ENCODE results near the gene QSOX2.

The QSOX2 gene

DNA sequence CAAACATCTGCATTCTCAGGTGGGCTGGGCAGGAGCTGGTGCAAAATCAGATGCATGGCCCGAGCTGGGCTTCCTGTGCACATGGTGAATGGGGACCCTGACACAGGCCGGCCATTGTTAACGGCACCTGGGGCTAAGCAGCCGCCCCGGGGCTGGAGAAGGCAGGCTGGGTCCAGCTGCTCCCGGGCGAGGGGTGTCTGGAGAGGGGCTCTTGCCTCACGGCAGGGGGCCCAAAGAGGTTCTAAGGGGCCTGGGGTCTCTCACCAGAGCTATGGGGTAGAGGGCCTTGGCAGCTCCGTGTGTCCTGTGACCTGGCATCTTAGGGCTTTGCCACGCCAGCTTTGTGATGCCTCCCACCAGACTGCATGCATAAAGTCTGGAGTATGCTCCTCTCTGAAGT, 5.1 kb upstream of the QSOX2 start:
- no peak for DNase-seq

DNA sequence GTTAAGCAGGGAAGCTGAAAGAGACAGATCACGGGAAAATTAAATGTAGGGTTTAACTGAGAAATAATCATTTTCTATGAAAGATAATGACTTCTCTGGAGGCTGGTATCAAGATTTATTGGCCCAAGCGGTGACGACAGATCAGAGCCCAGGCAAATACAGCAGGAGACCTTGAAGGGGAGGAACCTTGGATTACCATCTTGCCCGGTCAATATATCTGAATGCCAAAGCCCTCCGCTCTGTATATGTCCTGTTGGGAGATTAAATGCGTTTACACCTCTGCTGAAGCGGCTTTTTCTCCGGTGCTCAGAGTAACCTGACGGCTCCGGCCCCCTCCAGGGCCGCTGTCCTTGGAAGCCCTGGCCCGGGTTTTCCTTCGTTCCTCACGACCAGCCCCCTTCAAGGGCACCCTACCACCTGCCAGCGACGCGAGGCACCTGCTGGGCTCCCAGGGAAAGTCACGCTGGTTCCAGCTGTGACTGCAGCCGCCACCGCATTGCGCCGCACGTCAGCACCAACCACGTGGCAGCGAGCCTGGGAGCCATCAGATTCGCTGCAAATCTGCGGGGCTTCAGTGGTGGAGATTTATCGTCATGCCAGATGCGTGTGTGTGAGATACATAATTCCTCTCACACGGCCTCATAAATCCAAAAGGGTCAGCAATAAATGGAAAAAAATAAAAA, 4.4 kb upstream of the QSOX2 start:
- DNase-seq: no peak

DNA sequence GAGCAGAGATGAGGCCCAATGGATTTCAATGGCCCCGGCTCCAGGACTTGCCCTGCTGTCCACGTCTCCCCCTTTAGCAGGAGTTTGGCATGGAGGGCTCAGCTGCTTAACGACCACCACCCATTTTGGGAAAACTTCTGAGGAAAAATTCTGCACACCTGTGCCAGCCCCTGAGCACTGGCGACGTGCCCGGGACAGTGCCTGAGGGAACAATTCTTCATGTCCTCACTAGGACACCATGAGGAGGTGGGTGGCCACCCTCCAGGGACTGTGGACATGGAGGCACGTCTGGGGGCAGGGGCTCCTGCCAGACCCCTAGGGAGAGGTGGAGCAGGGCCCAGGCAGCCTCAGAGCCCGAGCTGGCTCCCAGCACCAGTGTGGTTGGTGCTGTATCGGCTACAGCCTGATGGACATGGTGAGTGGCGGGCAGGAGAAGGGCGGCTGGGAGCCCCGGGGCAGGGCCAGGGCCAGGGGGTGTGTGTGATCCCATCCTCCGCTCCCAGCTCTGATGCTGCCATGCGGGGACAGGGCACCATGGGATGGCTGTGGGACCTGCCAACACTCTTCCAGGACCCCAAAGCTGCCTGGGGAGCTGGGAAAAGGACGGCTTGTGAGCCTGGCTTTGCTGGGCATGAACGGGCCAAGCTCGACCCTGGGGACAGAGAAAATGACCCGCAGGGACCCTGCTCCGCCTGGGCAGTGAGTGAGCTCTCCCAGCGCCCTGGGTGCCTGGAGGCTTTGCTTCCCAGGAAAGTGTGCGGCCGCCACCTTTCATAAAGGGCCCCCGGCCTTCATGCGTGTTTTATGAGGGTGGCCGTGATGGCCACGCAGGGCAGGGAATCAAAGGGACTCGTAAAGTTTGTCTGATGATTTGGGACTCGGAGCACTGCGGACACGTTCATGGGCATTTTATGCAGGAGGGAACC, 3.6 kb upstream of the QSOX2 start:
- DNase-seq: no peak

DNA sequence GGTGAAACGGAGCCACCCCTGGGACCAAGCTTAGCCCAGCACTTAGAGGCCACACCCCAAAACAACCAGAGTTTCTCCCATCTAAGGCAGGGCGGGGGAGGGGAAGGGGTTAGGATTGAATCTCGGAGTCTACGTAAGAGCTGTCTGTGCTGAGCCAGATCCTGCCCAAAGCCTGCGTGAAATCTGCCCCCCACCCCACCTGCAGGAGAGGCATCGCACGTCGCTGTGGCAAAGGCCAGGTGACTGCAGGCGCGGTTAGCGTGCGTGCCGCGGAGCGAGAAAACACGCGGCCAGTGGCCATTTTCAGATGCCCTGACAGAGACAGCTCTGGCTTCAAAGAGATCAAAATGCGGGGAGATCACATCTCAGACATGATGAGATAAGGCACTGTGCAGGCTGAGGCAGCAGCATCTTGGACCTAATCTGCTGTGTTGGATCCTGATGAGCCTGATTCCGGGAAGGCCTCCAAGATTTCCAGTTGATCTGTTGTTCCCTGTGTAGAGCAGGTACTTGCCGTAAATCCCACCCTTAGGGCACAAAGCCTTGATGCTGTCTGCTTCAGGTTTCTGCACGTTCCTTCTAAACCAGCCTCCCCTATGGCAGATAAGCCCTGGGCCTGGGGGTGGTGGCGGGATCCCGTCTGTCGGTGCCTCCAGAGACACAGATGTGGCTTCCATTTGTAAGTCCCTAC, 2.5 kb upstream of the QSOX2 start:
- peak in 1 of 14 donors; percentile 27 for DNase-seq

DNA sequence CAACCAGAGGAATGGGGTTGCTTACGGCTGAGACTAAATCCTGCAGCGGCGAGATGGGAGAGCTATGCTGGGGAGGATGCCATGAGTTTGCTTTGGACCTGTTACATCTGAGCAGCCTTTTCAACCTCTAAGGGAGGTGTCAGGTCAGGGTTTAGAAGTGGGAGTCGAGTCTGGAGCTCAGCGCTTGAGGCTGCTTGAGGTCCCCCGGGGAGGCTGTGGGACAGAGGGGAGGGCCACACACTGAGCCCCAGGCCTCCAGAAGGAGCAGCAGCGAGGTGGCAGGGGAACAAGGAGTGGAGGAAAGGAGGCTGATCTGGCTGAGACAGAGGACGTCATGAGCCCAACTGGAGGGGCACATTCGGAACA, 1.9 kb upstream of the QSOX2 start:
- DNase-seq: no peak

DNA sequence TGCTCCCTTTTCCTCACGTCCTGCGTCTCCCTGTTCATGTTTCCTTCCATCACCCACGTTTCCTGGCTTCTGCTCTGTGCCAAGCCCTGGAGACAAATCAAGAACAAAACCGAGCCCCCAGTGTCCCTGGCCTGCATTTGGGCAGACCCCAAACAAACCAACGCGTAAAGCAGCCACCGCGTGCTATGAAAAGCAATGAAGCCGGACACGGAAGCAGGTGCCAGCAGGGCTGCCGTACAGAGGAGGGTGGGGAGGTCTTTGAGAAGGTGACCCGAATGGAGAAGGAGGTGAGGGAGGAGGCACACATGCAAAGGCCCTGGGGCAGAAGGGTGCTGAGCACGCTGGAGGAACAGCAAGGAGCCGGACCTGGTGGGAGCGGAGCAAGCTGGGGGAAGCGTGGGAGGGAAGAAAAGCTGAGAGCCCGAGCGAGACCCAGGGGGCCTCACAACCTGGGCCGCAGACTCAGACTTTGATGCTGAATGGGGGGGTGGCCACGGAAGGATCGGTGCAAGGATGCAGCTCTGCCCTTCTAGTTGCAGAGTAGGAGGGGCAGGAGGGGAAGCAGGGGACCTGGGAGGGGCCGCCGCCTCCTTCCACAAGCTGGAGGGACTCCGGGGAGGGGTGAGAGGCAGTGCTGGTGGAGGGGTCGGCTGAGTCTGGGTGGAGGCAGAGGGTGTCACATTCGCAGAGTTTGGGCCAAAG, 1.4 kb upstream of the QSOX2 start:
- DNase-seq: no peak

DNA sequence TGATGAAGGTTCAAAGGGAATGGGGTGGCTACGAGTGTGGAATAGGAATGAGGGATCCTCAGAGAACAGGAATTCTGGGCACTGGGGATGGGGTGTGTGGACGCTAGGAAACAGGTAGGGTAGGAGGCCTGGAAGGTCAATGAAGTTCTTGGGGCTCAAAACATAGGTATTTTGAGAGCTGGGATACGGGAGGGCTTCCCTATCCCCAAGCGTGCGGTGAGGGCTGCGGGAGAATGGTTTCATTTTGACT, 718 bp downstream of the QSOX2 start:
- DNase-seq: no peak

DNA sequence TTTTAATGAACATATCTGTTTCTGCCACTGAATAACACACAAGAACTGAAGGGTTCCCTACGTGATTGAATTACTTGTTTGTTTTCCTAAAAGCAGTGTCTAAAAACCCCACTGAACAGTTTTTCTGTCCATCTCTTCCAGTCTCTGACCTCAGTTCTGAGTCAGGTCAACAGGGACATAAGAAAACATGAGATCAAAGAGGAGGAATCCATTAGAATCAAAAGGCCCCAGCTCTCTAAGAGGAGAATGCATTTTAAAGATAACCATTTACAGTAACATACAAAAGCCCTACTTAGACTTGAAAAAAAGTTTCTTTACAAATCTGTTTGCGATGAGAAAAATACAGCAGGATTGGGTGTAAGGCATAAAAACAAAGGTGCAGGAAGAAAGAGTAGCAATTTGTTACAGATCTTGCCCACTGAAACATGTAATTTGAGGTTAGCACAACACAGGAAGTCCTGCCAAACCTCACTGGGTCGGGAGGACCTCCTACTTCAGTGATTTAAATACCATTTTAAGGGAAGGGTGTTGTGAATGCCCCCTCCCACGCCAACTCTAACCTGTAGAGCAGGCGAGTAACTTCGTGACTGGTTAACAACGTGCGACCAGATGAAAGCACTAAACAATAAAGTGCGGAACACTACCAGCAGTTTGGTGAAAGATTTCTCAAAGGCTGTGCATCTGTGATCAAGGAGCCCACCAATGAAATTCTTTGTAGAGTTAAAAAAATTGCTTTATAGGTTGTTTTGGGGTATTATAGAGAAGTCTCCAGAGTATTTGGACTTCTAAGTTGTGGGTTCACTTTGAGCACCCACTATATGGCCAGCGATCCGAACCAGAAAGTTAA, 1.3 kb downstream of the QSOX2 start:
- no peak for DNase-seq

DNA sequence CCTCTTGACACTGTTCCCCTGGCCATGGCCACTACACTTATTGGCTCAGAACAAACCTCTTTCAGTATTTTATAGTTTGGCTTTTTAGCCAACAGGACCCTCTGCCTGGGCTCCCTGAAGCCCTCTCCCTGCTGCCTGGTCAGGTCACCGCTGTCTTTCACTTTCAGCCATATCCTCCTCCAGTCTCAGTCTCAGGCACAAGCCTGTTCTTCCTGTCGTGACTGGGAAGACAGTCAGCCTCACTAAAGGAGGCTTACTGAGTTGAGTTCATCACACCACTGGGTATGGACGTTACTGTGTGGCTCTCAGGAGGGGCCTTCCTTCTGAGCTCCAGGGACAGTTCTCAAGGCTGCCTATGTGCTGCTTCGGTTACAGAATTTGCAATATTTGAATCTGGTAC, 2.0 kb downstream of the QSOX2 start:
- DNase-seq: no peak

DNA sequence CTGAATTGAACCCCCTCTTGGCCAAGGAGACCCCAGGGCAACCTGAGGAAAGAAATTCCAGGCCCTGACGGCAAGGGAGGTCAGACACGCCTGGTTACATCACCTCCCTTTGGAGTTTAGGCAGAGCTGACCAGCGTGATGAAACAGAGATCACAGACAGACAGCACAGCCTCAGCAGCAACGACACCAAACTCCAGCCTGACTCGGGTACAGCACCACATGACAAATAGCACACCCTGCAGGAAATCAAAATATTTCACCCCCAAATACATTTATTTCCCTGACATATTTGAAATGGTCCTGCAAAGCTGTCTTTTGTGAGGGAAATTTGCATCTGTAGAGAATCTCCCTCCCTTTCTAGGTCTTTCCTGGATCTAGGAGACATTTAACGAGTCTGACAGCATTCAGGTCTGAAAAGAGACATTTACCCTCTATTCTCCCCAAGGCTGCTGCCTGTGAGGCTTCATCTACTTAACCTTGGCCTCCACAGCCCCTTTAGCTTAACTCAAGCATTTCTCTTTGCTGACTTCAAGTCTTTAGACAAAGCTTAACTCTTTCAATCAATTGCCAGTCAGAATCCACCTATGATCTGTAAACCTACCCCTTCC, 2.6 kb downstream of the QSOX2 start:
- no peak for DNase-seq

DNA sequence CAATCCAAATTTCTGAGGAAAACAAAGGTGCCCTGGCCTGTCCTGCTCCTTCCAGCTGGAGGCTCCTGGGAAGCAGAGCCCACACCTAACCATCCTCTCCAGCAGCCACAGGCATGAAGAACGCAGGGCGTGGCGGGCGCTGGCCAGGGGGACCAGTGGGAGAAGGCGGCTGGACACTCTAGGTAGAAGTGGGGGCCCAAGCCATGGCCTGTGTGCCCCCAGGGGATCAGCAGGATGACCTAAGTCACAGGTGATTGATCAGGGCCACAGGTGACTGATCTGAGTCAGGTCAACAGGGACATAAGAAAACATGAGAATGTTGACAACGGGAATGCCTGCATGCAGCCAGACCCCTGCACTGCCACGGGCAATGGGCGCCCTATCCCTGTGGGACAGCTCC, 3.4 kb downstream of the QSOX2 start:
- no peak for DNase-seq

DNA sequence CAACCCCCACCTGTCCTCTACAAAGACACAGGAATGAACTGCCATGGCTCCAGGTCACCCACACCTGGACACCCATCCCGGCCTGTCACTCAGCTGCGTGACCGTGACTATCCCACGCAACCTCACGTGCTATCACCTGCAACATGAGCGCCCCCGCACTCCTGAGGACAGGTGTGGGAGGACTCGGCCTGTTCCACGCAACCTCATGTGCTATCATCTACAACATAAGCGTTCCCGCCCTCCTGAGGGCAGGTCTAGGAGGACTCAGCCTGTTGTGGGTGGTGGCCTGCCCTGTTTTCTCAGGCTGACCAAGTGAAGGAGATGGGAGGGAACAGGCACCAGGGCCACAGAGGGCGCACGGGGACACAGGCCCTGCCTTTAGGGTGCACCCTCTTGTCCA, 4.1 kb downstream of the QSOX2 start:
- no peak for DNase-seq

DNA sequence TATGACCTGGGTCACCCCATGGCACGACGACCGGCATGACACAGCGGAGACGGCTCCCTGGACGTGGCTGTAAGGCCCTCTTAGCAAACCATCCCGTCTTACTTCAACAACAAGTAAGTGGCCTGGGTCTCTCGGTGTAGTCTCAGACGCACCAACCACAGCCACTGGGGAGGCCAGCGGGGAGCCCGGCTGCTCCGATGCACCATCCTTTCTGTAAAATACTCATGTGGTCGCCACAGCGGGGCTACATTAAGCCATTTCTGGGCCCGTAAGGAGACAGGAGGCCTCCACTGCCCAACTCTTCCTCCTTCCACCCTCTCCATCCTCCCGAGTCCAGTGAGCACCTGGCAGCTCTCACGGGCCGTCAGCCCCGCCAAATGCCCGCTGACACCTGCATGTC, 4.7 kb downstream of the QSOX2 start:
- no peak for DNase-seq

DNA sequence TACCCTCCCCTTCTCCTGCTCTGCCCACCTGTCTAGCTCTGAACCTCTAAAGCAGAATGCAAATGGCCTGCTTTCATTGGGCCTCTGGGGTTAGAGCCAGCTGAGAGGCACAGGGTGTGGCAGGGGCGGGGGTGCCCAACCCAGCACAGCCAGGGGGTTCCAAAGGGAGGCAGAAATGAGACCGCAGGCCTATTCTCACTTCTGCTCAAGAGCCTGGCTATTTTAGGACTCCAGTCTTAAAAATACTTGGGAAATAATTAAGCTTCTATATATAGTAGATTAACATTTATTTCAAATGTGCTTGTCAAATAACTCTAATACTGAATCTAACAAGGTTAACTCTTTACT, 5.7 kb downstream of the QSOX2 start:
- DNase-seq: peak in 1 of 14 donors; percentile 16

DNA sequence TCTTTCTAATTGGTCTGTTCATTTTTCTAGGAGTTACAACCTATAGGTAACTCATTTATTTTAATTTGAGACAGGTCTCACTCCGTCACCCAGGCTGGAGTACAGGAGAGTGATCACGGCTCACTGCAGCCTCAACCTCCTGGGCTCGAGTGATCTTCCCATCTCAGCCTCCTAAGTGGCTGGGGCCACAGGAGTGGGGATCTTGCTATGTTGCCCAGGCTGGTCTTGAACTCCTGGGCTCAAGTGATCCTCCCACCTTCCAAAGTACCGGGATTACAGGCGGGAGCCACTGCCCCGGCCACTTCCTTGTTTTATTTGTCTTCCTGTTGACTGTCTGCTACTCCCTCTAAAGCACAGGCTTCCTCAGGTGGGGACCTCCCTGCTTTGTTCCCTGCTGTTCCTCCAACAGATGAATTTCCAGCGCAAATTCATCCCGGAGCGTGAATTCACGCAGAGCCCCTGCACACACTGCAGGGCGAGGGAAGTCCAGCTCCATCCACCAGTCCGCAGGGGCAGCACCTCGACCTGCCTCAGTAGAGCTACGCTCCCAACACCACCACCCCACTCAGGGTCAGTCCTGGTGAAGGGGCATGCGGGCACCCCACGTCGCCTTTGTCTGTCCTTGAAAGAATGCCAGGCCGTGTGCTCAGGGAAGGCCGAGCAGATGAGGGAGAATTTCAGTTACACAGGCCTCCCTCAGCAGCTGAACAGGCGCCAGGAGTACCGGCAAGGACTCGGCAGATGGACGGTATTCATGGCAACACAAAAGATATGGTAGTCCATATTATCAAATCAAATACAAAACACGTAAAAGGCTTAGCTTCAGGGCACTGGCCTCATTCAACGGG, 6.3 kb downstream of the QSOX2 start:
- peak in 1 of 14 donors; percentile 77 for DNase-seq

DNA sequence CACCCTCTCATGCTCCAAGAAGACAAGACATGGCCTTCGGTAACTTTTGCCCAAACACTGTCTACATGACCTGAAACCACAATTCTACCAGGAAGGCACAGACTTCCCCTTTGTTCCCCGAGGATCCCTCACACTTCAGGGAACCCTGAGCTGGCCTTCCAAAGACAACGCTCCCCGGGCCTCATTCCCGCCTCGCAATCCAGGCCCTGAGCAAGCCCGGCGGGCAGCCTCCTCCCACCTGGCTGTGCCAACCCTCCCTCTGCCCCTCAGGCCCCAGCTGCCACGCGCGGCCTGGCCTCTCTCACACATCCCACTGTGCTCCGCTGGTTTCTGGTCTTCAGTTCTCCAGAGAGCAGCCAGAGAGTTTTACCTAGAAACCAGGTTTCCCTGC, 7.3 kb downstream of the QSOX2 start:
- DNase-seq: peak in 1 of 14 donors; percentile 18

DNA sequence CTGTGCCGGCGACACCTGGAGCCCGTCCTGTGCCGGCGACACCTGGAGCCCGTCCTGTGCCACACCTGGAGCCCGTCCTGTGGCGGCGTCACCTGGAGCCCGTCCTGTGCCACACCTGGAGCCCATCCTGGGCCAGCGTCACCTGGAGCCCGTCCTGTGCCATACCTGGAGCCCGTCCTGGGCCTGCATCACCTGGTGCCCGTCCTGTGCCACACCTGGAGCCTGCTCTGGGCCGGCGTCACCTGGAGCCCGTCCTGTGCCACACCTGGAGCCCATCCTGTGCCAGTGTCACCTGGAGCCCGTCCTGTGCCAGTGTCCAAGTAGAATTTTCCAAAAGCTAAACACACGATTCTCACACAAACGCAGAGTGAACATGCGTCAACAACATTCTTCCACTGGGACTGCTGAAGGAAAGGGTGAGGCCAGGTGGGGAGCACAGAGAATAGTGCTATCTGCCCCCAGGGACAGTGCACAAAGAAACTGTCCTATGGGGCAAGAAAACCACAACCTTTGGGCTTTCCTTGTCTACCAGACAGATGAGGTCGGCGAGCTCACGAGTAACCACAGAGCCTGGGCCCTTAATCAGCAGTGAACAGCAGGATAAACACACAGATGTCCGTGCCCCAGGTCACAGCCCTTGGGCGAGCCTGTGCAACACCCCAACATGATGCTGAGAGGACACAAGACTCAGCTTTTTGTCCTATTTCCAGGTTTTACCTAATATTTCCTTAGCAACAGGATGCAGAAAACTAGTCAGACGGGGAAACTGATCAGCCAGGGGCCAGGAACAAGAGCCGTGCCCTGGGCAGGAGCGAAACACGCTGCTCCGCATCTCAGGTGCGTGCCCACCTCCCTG, 7.9 kb downstream of the QSOX2 start:
- DNase-seq: no peak

DNA sequence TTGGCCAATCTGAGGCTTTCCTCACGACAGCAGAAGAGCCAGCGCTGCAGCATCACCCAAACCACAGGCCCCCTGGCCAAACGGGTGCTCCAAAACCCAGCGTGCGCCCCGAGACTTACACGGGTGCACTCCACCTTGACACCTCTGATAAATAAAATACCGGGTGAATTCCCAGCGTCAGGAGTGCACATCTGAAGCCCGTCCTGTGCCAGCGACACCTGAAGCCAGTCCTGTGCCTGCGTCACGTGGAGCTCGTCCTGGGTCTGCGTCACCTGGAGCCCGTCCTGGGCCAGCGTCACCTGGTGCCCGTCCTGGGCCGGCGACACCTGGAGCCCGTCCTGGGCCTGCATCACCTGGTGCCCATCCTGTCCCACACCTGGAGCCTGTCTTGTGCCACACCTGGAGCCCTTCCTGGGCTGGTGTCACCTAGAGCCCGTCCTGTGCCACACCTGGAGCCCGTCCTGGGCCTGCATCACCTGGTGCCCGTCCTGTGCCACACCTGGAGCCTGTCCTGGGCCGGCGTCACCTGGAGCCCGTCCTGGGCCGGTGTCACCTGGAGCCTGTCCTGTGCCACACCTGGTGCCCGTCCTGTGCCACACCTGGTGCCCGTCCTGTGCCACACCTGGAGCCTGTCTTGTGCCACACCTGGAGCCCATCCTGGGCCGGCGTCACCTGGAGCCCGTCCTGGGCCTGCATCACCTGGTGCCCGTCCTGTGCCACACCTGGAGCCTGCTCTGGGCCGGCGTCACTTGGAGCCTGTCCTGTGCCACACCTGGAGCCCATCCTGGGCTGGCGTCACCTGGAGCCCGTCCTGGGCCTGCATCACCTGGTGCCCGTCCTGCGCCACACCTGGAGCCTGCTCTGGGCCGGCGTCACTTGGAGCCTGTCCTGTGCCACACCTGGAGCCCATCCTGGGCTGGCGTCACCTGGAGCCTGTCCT, 8.9 kb downstream of the QSOX2 start:
- DNase-seq: peak in 1 of 14 donors; percentile 37

All from C1 segment of cervical spinal cord (tissue), 14 donors.